Measurements from ENCODE around the gene ST13. TPM values are rescaled to one million over a fixed set of nuclear protein-coding genes. Genes with fewer than 3 reads are reported as not detected.
"Not testable (repeated sequence)": the region's sequence is repeated elsewhere in the genome, so short reads cannot be mapped to it uniquely, and the experiment has no call there.

ST13 gene
- total and polyA plus RNA-seq, 3 experiments from 2014 or later: 176 to 218 (median 201) TPM

GRCh38 chr22:40834619-40835018 lies 21.8 kb downstream of the ST13 start:
- Histone ChIP-seq H3K4me1 (ENCODE audit: insufficient read depth, low read length) (no peaks in the 10 kb centered on the region), H3K27ac (ENCODE audit: low read depth, low read length) (no peak overlapping the region), H3K4me3 (ENCODE audit: low read length) (no peak overlapping the region), H3K27me3 (ENCODE audit: insufficient read depth, low read length, poor library complexity, severe bottlenecking) (no peaks in the 10 kb centered on the region), H3K36me3 (ENCODE audit: insufficient read depth, low read length) (peaks cover 50% of the 10 kb centered on the region), H3K9me3 (ENCODE audit: low read length) (no peaks in the 10 kb centered on the region)
- H3K27me3 Mint-ChIP-seq: no peaks in the 10 kb centered on the region
- H3K36me3 Mint-ChIP-seq: peaks cover 5 to 82% (median 22%) of the 10 kb centered on the region in 3 donors
- ChIA-PET CTCF (no interaction called here), POLR2A (no interaction called here)
- no peak overlapping the region for H3K4me3 Mint-ChIP-seq
- no peak for DNase-seq
- H3K9me3 Mint-ChIP-seq: no peaks in the 10 kb centered on the region
- peak overlapping the region in 2 of 8 donors; percentile 29 to 33 for H3K27ac Mint-ChIP-seq
- peaks cover 0 to 12% (median 3%) of the 10 kb centered on the region in 3 donors for H3K4me1 Mint-ChIP-seq

DNA sequence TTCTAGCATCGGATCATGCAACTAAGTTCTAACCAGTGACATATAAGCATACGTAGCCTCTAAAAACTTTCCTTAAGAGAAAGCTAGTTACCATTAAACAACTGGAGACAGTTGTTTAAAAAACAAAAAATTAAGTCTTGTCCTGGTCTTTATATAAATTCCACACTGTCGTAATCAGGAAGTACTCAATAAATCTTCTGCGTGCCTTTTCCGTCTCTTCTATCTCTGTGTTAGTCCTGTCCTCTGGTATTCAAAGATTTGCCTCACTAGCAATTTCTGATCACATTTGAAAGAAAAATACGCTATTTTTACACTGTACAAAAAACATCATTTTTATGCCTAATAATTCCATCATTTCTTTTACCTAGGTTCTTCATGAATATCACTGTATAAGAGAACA lies 27.3 kb downstream of the ST13 start:
- H3K27me3 Mint-ChIP-seq: no peaks in the 10 kb centered on the region
- no peak for DNase-seq
- no peaks in the 10 kb centered on the region for H3K9me3 Mint-ChIP-seq
- POLR2A ChIA-PET: no interaction called here
- Histone ChIP-seq H3K27ac (ENCODE audit: low read depth, low read length) (no peak overlapping the region), H3K4me1 (ENCODE audit: insufficient read depth, low read length) (no peaks in the 10 kb centered on the region), H3K9me3 (ENCODE audit: low read length) (no peaks in the 10 kb centered on the region), H3K27me3 (ENCODE audit: insufficient read depth, low read length, poor library complexity, severe bottlenecking) (no peaks in the 10 kb centered on the region), H3K4me3 (ENCODE audit: low read length) (no peak overlapping the region), H3K36me3 (ENCODE audit: insufficient read depth, low read length) (peaks cover 30% of the 10 kb centered on the region)
- H3K36me3 Mint-ChIP-seq: peaks cover 8 to 73% (median 26%) of the 10 kb centered on the region in 3 donors
- no peak overlapping the region for H3K4me3 Mint-ChIP-seq
- CTCF ChIA-PET: no interaction called here
- H3K27ac Mint-ChIP-seq: no peak overlapping the region
- H3K4me1 Mint-ChIP-seq: no peaks in the 10 kb centered on the region

GRCh38 chr22:40826984-40827741 lies 29.3 kb downstream of the ST13 start:
- Mint-ChIP-seq H3K9me3 (no peaks in the 10 kb centered on the region), H3K27me3 (no peaks in the 10 kb centered on the region), H3K4me1 (no peaks in the 10 kb centered on the region), H3K4me3 (no peak overlapping the region), H3K27ac (peak overlapping the region in 1 of 8 donors; percentile 12), H3K36me3 (peaks cover 8 to 69% (median 20%) of the 10 kb centered on the region in 3 donors)
- Histone ChIP-seq H3K4me3 (ENCODE audit: low read length) (no peak overlapping the region), H3K27ac (ENCODE audit: low read depth, low read length) (no peak overlapping the region), H3K9me3 (ENCODE audit: low read length) (no peaks in the 10 kb centered on the region), H3K4me1 (ENCODE audit: insufficient read depth, low read length) (no peaks in the 10 kb centered on the region), H3K27me3 (ENCODE audit: insufficient read depth, low read length, poor library complexity, severe bottlenecking) (no peaks in the 10 kb centered on the region), H3K36me3 (ENCODE audit: insufficient read depth, low read length) (peaks cover 23% of the 10 kb centered on the region)
- DNase-seq: no peak
- CTCF ChIA-PET: no interaction called here
- POLR2A ChIA-PET: interaction anchor here (0.7 kb wide), 1 partner anchor 143 kb away, joined by 3 read pairs; no protein-coding TSS in a partner anchor

- Mint-ChIP-seq H3K27ac (peak overlapping the region in 1 of 8 donors; percentile 17), H3K36me3 (peaks cover 8 to 62% (median 19%) of the 10 kb centered on the region in 3 donors)
- DNase-seq; H3K4me3 Mint-ChIP-seq; H3K27ac ChIP-seq (ENCODE audit: low read depth, low read length); H3K27me3 ChIP-seq (ENCODE audit: insufficient read depth, low read length, poor library complexity, severe bottlenecking); H3K9me3 Mint-ChIP-seq; H3K4me3 ChIP-seq (ENCODE audit: low read length); H3K27me3 Mint-ChIP-seq; H3K9me3 ChIP-seq (ENCODE audit: low read length); H3K4me1 Mint-ChIP-seq; H3K4me1 ChIP-seq (ENCODE audit: insufficient read depth, low read length); CTCF ChIA-PET: not testable (repeated sequence)
- POLR2A ChIA-PET: interaction anchor here (0.7 kb wide), 1 partner anchor 142 kb away, joined by 3 read pairs; no protein-coding TSS in a partner anchor
- peaks cover 20% of the 10 kb centered on the region for H3K36me3 ChIP-seq (ENCODE audit: insufficient read depth, low read length)
Measured at GRCh38 chr22:40826292-40826691, 30.1 kb downstream of the ST13 start.

GRCh38 chr22:40823426-40823825 lies 33.0 kb downstream of the ST13 start:
- no peaks in the 10 kb centered on the region for H3K27me3 Mint-ChIP-seq
- Histone ChIP-seq H3K9me3 (ENCODE audit: low read length) (no peaks in the 10 kb centered on the region), H3K27me3 (ENCODE audit: insufficient read depth, low read length, poor library complexity, severe bottlenecking) (no peaks in the 10 kb centered on the region), H3K27ac (ENCODE audit: low read depth, low read length) (no peak overlapping the region), H3K4me1 (ENCODE audit: insufficient read depth, low read length) (peaks cover 8% of the 10 kb centered on the region), H3K4me3 (ENCODE audit: low read length) (no peak overlapping the region), H3K36me3 (ENCODE audit: insufficient read depth, low read length) (peaks cover 8% of the 10 kb centered on the region)
- no peaks in the 10 kb centered on the region for H3K9me3 Mint-ChIP-seq
- peaks cover 6 to 16% (median 13%) of the 10 kb centered on the region in 3 donors for H3K4me1 Mint-ChIP-seq
- ChIA-PET CTCF (no interaction called here), POLR2A (no interaction called here)
- H3K36me3 Mint-ChIP-seq: peaks cover 0 to 42% (median 10%) of the 10 kb centered on the region in 3 donors
- no peak overlapping the region for H3K27ac Mint-ChIP-seq
- no peak for DNase-seq
- no peak overlapping the region for H3K4me3 Mint-ChIP-seq

- ChIA-PET CTCF (interaction anchor here (1.8 kb wide), 1 partner anchor 137 kb away, joined by 5 read pairs; no protein-coding TSS in a partner anchor), POLR2A (interaction anchor here (0.7 to 1.0 kb wide), 2 partner anchors 10 to 37 kb away, joined by 4 read pairs; partner anchors contain the start of gene ST13)
- Histone ChIP-seq H3K27ac (ENCODE audit: low read depth, low read length) (peak overlapping the region; percentile 12), H3K4me1 (ENCODE audit: insufficient read depth, low read length) (peaks cover 23% of the 10 kb centered on the region), H3K9me3 (ENCODE audit: low read length) (no peaks in the 10 kb centered on the region), H3K36me3 (ENCODE audit: insufficient read depth, low read length) (no peaks in the 10 kb centered on the region), H3K27me3 (ENCODE audit: insufficient read depth, low read length, poor library complexity, severe bottlenecking) (no peaks in the 10 kb centered on the region), H3K4me3 (ENCODE audit: low read length) (peak overlapping the region; percentile 55)
- Mint-ChIP-seq H3K36me3 (peaks cover 0 to 22% (median 0%) of the 10 kb centered on the region in 3 donors), H3K4me1 (peaks cover 28 to 40% (median 40%) of the 10 kb centered on the region in 3 donors), H3K9me3 (no peaks in the 10 kb centered on the region), H3K27ac (peak overlapping the region in 7 of 8 donors; percentile 39 to 96 (median 83)), H3K4me3 (peak overlapping the region; percentile 90 to 98 (median 97)), H3K27me3 (no peaks in the 10 kb centered on the region)
- DNase-seq: no peak
Measured at GRCh38 chr22:40819599-40820140, 36.8 kb downstream of the ST13 start.

- Histone ChIP-seq H3K4me3 (ENCODE audit: low read length) (peak within 1 kb of the TSS; percentile 88), H3K36me3 (ENCODE audit: insufficient read depth, low read length) (no peaks in the 10 kb centered on the region), H3K9me3 (ENCODE audit: low read length) (no peaks in the 10 kb centered on the region), H3K27ac (ENCODE audit: low read depth, low read length) (peak within 1 kb of the TSS; percentile 83), H3K27me3 (ENCODE audit: insufficient read depth, low read length, poor library complexity, severe bottlenecking) (no peaks in the 10 kb centered on the region), H3K4me1 (ENCODE audit: insufficient read depth, low read length) (peaks cover 23% of the 10 kb centered on the region)
- H3K27ac Mint-ChIP-seq: peak within 1 kb of the TSS; percentile 85 to 99 (median 96)
- no peaks in the 10 kb centered on the region for H3K27me3 Mint-ChIP-seq
- POLR2A ChIA-PET: interaction anchor here (0.5 to 1.1 kb wide), 5 partner anchors 9 to 467 kb away, joined by 3 to 5 read pairs (median 4); partner anchors contain the start of genes RANGAP1 and ST13
- H3K4me1 Mint-ChIP-seq: peaks cover 29 to 46% (median 45%) of the 10 kb centered on the region in 3 donors
- H3K9me3 Mint-ChIP-seq: no peaks in the 10 kb centered on the region
- H3K4me3 Mint-ChIP-seq: peak within 1 kb of the TSS; percentile 90 to 98 (median 97)
- peak; percentile 79 to 91 (median 85) for DNase-seq
- CTCF ChIA-PET: interaction anchor here (1.8 kb wide), 1 partner anchor 136 kb away, joined by 5 read pairs; no protein-coding TSS in a partner anchor
- peaks cover 0 to 27% (median 5%) of the 10 kb centered on the region in 3 donors for H3K36me3 Mint-ChIP-seq
Measured at GRCh38 chr22:40818747-40819598, 37.5 kb downstream of the ST13 start, which contains the start of gene SLC25A17. SLC25A17 (minus strand) TSS chr22:40819346; CDS start chr22:40819248, 98 bp downstream.

All from CD8-positive, alpha-beta memory T cell (primary cell).